ENCODE measurements around the gene SYDE2.

DNA sequence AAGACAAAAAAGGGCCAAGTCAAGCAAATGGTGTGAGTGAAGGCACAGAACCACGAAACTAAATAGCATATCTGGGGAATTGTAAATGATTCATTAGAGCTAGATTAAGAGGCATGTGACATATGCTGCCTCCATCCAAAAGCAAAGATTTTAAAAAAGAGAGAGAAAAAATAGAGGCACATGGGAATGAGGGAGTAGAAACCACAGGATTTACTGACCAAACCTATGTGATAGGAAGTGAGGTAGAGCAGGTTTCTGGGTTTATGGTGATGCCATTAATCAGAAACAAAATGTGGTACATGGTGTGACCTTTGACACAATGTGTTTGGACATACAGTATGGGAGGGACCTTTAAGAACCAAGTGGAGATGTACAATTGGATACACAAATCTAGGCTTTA, 45.1 kb upstream of the SYDE2 start:
- TF ChIP-seq, protein P1, sequence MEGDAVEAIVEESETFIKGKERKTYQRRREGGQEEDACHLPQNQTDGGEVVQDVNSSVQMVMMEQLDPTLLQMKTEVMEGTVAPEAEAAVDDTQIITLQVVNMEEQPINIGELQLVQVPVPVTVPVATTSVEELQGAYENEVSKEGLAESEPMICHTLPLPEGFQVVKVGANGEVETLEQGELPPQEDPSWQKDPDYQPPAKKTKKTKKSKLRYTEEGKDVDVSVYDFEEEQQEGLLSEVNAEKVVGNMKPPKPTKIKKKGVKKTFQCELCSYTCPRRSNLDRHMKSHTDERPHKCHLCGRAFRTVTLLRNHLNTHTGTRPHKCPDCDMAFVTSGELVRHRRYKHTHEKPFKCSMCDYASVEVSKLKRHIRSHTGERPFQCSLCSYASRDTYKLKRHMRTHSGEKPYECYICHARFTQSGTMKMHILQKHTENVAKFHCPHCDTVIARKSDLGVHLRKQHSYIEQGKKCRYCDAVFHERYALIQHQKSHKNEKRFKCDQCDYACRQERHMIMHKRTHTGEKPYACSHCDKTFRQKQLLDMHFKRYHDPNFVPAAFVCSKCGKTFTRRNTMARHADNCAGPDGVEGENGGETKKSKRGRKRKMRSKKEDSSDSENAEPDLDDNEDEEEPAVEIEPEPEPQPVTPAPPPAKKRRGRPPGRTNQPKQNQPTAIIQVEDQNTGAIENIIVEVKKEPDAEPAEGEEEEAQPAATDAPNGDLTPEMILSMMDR (IDR thresholded peaks at IDR 0.05; ENCODE audit: low read depth, low read length, poor library complexity, severe bottlenecking) = no peak
- no peak for TF ChIP-seq EZH2phosphoT487 (IDR thresholded peaks at IDR 0.05; ENCODE audit: borderline replicate concordance, low read length)

Data from DOHH2 (cell line).